HG03342 (cell line): Measurements from ENCODE around the gene RPL3.
"Not testable (repeated sequence)": the region's sequence is repeated elsewhere in the genome, so short reads cannot be mapped to it uniquely, and the experiment has no call there.

Experiments used
- ATAC-seq: cut with Tn5 transposase; IDR thresholded peaks from one replicate; pipeline ENCODE4 v1.9.1; 2021; ENCODE audit warnings: mild to moderate bottlenecking, moderate library complexity; ENCODE audit not compliant: unreplicated experiment

Gene RPL3

DNA sequence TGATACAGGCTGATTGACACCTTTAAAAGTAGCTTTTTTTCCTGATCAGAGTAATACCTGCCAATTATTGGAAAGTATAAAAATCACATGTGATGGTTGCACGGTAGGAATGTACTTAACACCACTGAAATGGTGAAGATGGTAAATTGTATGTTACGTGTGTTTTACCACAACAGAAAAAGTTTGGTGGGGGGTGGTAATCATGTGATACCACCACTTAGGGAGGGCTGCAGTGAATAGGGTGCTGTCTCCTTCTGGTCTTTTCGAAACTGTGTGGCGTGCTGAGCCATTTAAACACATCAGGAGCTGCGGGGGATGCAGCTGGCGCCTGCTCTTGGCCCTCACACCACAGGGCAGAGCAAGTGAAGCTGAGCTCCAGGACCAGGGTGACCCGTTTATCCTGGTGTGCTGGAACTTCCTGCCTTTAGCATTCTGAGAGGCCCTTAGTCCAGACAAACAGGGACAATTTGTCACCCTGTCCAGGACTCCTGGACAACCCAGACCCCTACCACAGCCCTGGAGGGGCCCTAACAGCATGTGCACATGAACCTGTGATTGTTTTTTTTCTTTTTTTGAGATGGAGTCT is 33.0 kb upstream of the RPL3 start:
- ATAC-seq, result no peak

DNA sequence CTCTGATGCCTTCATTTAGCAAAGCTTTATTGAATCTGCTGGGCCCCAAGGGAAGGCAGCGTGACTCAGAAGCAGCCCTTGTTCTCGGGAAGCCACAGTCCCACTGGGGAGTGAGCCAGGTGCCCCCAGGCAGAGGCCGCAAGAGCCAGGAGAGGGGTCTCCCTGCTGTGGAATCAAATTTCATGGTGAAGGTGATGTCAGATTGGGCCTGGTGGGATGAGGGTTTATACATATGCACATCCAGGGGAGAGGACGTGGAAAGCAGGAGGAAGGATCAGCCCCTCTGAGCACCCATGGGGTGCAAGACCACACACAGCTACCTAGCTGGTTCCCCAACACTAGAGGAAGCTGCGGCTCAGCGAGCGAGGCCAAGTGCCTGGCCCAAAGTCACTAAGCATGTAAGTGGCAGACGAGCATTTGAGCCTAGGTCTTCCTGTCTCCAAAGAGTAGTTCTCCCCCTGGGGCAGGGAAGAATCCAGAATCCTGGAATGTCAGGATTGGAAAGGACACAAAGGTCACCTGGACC is 32.3 kb upstream of the RPL3 start:
- no peak for ATAC-seq

DNA sequence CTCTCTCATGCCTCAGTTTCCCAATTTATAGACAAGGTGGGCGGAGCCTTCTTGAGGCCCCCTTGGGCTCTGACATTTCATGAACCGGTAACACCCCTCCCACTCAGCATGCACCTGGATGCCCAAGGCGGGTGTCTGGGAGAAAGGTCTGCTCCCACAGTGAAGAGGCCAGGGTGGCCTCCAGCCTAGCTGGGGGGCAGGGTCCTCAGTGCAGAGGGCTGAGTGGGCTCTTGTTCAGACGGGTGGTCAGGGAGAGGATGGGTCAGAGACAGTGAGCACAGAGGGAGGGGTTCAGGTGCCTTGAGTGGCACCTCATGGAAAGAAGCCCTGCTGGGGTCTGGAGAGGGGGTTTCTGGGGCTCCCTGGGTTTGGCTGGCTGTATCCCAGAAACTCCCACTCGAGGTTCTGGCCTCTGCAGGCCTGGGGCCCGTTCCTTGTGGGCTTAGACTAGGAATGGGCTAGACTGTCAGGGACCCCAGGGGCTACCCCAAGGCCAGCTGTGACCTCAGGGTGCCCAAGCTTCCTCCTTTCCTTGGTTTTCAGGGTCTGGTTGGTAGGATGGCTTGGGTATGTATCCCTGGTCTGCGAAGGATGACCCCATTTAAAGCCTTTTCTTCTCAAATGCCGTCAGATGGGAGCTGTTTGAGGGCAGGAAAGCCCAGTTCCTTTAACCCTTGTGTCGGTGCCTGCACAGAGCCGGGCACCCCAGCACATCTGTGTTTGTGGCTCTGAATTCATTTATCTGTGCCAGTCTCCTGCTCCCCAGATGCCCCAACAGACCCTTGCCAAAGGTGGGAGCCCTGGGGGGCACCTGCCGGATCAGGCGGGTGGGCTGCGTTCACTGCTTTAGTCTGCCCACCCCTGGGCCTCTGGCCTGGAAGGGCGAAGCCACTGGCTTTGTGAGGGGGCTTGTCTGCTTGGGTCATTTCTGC is 31.6 kb upstream of the RPL3 start:
- no peak for ATAC-seq

DNA sequence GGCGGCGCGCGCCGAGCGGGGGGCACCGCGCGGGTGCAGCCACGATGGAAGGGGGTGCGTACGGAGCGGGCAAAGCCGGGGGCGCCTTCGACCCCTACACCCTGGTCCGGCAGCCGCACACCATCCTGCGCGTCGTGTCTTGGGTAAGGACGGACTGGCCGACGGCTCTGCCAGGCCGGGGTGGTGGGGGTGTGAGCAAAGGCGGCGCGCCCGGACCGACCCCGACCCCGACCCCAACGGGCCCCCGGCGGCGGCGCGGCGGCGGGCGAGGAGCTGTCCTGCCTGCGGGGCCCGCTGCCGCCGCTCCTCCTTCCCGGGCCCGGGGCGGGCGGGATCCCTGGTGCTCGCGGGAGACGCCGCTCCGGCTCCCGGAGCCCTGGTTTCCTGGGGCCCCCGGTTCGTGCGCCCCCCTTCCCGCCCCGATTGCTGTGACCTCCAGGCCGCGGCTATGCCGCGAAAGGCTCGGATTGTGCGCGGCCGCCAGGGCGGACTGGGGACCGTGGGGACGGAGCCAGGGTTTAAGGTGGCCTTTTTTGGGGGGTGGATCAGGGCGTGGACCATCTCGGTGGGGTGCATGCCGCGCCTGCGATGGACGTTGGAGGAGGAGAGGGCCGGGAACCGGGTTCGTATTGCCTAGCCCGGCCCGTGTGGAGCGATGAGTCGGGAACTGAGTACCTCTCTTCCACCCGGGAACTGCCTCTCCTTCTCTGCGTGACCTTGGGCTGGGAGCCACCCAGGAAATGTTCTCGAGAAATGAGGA is 30.7 kb upstream of the RPL3 start, which contains the start of gene SYNGR1:
TSS of gene SYNGR1 (plus strand) at position 25 of the 760 bp plus-strand sequence. CDS start at position 45, 20 bp downstream.
- ATAC-seq, result no peak

GRCh38 chr22:39349506-39349966 is 30.1 kb upstream of the RPL3 start:
- ATAC-seq, result no peak

- no peak for ATAC-seq
Measured at GRCh38 chr22:39348909-39349505, 29.6 kb upstream of the RPL3 start.

DNA sequence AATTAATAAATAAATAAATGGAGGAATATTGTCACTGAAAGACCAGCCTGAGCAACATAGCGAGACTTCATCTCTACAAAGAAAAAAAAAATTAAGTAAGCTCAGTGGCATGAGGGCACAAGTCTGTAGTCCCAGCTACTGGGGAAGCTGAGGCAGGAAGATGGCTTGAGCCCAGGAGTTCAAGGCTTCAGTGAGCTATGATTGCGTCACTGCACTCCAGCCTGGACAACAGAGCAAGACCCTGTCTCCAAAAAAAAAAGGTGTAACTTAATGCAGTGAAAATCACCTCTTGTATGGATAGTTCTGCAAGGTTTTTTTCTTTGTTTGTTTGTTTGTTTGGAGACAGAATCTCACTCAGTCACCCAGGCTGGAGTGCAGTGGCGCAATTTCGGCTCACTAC is 25.8 kb upstream of the RPL3 start:
- no peak for ATAC-seq

DNA sequence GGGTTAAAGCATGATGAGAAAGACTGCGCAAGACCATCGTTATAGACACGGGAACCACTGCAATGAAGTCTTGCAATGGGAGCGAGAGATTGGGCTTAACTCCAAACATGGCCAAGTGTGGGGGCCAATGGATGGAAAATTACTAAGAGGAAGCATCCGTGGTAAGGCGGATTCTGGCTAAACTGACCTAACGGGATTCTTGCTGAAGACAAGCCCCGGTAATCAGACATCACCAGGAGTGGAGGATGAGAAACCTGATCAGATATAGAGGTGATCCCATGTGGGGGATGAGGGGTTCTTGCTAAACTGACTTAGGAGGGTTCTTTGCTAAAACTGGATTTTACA is 24.6 kb upstream of the RPL3 start:
- no peak for ATAC-seq

DNA sequence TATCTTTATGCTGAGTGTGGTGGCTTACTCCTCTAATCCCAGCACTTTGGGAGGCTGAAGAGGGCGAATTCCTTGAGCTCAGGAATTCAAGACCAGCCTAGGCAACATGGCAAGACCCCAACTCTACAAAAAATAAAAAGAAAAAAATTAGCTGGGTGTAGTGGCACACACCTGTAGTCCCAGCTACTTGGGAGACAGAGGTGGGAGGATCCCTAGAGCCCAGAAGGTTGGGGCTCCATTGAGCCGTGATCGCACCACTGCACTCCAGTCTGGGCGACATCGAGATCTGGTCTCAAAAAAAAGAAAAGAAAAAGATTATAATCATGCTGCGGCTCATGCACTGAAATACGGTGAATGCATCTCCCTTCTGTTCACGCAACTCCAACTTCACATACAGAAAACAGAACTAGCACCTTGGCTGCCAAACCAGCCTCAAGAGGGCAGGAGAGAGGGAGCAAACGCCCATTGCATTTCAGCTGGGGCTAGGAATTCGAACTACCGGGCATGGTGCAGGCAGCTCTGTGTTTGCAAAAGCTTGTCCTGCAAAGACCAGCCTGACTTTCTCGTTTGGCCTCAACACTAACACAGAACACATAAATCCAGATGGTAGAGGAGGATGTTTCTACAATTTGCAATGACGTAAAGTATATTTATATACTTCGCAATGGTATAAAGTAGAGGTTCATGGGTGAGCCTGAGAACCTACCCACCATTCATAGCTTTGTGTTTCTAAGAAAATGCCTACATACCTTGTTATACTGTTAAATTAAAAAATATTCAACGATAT is 24.0 kb upstream of the RPL3 start:
- ATAC-seq, result no peak

DNA sequence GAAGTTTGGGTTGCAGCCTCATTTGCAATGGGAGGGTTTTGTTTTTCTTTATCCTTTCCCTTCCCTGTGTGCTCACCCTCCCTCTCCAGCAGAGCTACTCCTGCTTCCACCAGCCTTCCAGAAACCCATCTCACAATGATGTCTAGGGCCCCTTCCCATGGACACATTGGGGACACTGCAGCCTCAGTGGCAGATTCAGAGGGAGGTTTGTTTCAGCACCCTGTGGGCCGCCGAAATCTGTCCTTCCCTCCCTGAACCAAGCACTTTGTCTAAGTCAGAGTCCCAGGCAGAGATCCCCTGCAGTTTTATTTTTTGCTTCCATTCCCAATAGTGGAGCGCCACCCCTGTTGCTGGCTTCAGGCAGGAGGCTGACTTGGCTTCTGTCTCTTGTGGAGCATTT is 21.8 kb upstream of the RPL3 start:
- ATAC-seq, result no peak

- ATAC-seq, result not testable (repeated sequence)
Measured at GRCh38 chr22:39339775-39340174, 20.4 kb upstream of the RPL3 start.

DNA sequence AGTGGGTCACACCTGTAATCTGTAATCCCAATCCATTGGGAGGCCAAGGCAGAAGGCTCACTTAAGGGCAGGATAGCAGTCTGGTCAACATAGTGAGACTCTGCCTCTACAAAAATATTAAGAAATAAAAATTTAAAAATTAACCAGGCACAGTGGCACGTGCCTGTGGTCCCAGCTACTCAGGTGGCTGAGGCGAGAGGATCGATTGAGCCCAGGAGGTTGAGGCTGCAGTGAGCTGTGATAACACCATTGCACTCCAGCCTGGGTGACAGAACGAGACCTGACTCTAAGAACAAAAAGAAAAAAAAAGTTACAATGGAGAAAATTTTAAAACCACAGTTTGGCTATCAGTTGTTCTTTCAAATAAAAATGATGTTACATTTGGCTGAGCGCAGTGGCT is 17.0 kb upstream of the RPL3 start:
- ATAC-seq, result no peak

DNA sequence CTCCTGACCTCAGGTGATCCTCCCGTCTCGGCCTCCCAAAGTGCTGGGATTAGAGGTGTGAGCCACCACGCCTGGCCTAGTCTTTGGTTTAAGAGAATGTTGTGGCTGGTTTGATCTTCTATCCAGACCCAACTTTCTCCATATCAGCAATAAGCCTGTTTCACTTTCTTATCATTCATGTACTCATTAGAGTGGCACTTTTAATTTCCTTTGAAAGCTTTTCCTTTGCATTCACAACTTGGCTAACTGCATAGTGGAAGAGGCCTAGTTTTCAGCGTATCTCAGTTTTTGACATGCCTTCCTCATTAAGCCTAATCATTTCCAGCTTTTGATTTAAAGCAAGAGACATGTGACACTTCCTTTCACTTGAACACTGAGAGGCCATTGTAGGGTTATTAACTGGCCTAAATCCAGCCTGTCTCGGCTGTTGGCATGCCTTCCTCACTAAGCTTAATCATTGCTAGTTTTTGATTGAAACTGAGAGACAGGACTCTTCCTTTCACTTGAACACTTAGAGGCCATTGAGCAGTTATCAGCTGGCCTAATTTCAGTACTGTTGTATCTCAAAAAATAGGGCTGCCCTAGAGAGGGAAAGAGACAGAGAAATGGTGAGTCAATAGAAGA is 13.1 kb upstream of the RPL3 start:
- ATAC-seq, result no peak

GRCh38 chr22:39330553-39330952 is 11.1 kb upstream of the RPL3 start:
- not testable (repeated sequence) for ATAC-seq

DNA sequence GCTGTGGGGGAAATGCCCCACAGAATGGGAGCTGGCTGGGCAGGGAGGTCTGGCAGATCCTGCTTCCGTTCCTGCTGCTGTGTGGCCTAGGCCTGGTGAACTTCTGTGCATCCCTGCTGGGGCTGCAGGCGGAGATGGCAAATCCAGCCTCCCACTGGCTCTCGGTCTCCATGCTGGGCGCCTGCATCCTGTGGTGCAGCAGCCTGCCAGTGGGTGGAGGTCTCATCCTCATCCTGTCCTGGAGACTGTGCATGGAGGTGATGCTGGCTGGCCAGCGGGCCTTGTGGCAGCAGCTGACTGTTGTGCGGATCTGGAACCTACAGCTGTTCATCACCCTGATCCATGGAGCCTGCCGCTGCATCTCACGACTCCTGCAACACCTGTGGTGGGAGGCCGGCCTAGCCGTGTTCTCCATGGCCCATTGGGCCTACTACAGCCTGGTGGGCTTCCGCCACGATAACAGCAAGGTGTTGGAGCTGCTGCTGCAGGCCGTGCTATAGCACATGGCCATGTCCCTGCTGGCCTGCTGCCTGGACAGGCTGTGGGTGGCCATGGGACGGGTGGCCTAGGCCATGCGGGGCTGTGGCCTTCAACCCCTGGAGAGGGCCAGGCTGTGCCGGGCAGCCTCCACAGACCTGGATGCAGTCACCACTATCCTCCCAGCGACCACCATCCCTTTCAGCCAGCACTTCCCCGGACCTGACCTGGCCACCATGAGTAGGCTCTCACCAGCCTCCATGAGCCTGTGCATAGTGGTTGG is 8.8 kb upstream of the RPL3 start:
- ATAC-seq, result no peak

- no peak for ATAC-seq
Measured at GRCh38 chr22:39325392-39325932, 6.0 kb upstream of the RPL3 start.

DNA sequence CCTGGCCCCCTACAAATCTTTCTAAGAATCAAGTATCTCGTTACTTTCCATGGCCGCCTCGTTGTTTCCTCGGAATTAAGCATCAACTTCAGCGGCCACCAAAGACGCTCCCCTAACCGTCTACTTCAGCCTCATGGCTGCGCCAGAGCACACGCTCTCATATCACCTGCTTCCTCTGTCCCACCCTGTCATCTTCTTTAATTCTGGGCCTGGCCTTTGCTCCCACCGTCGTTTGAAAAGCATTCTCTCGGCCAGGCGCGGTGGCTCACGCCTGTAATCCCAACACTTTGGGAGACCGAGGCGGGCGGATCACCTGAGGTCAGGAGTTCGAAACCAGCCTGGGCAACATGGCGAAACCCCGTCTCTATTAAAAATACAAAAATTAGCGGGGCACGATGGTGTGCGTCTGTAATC is 1.2 kb upstream of the RPL3 start:
- not testable (repeated sequence) for ATAC-seq

DNA sequence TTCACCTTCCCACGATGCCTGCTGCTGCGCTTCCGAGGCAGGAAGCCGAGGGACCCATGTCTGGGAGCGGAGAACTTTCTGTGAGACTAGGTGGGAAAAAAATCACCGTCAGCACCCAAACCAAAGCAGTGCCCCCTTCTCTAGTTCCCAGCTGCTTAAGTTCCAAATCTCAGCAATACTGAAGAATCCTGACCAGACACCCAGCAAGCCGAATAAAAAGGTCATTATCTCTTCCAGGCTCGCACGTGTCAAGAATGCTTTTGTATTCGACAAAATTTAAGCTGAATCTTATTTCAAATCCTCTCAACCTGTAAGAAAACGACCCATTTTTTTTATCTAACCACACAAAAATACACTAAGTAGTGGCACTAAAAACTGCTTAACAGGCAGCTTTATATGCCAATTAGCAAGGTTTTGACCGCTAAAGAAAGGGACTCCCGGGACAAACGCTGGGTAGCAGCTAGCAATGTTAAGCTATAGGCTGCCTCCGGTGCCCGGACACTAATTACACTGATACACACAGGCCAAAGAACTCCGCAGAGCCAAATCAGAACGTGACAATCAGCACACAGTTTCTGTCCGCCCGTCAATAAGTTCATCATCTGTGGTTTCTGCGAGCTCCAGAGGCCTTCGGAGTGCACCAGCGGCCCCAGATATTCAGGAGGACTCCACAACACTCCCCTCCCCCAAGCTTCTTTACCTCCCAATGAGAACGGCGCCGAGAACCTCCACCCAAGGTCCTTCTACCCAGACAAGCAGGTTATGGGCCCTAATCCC is 728 bp downstream of the RPL3 start:
- ATAC-seq, result no peak
